ENCODE measurements around the gene IL1RAPL2. TPM values are rescaled to one million over a fixed set of nuclear protein-coding genes. Genes with fewer than 3 reads are reported as not detected.

IL1RAPL2 gene
- total and polyA plus RNA-seq, 2 donors (not counting 3 experiments of a cell fraction or from before 2014, with no cell fraction given) = not detected

GRCh38 chrX:105618393-105619101 is 1052.5 kb downstream of the IL1RAPL2 start:
- H3K9ac ChIP-seq (replicated peaks; ENCODE audit: extremely low read depth, insufficient read depth, low read length) = no peak overlapping the region
- no TSS peak for BruUV-seq (replicated peaks)
- H3K4me1 ChIP-seq (ENCODE audit: control insufficient read depth, extremely low read depth, insufficient read depth, low read length) = no peaks in the 10 kb centered on the region
- CTCF ChIA-PET = no interaction called here
- no peak overlapping the region for H2AFZ ChIP-seq (ENCODE audit: low read depth, low read length)
- no peaks in the 10 kb centered on the region for H3K27me3 ChIP-seq (ENCODE audit: control insufficient read depth in 2 of 2, insufficient read depth in 2 of 2, low read length in 2 of 2)
- no peaks in the 10 kb centered on the region for H4K20me1 ChIP-seq (replicated peaks; ENCODE audit: control insufficient read depth, extremely low read depth, insufficient read depth, low read length)
- H3K4me3 ChIP-seq (replicated peaks in 1 of 3; ENCODE audit: insufficient read depth in 1 of 3, low read depth in 1 of 3, low read length in 3 of 3) = no peak overlapping the region
- no peaks in the 10 kb centered on the region for H3K9me3 ChIP-seq (replicated peaks; ENCODE audit: control insufficient read depth, insufficient read depth, low read length)
- dilution Hi-C loops (cut with MboI; ENCODE audit: extremely low pct_ligation_motif_present, low sequenced_read_pairs) (no loop called here), intact Hi-C loops (cut with micrococcal nuclease) (no loop called here)
- no peak for DNase-seq (ENCODE audit: low read depth, low spot score)
- no peaks in the 10 kb centered on the region for H3K36me3 ChIP-seq (ENCODE audit: control insufficient read depth in 2 of 2, extremely low read depth in 1 of 2, insufficient read depth in 2 of 2, low read length in 2 of 2)
- H3K4me2 ChIP-seq (ENCODE audit: insufficient read depth, low read length) = no peak overlapping the region
- no peaks in the 10 kb centered on the region for H3K9me1 ChIP-seq (replicated peaks; ENCODE audit: control insufficient read depth, extremely low read depth, insufficient read depth, low read length)
- FAIRE-seq = no peak
- no peak overlapping the region for H3K27ac ChIP-seq (ENCODE audit: insufficient read depth, low read depth, low read length)
- no peaks in the 10 kb centered on the region for H3K79me2 ChIP-seq (ENCODE audit: control insufficient read depth, insufficient read depth, low read length)
- TF ChIP-seq CTCF (IDR thresholded peaks at IDR 0.05; ENCODE audit: extremely low read depth in 1 of 2, insufficient read depth in 1 of 2, low read depth in 1 of 2, low read length in 2 of 2) (no peak), POLR2AphosphoS5 (IDR thresholded peaks at IDR 0.05; ENCODE audit: insufficient read depth, low read depth, low read length) (no peak)
- POLR2A ChIA-PET = no interaction called here

GRCh38 chrX:105634180-105634579 is 1068.2 kb downstream of the IL1RAPL2 start:
- no peak for TF ChIP-seq CTCF (IDR thresholded peaks at IDR 0.05; ENCODE audit: extremely low read depth in 1 of 2, insufficient read depth in 1 of 2, low read depth in 1 of 2, low read length in 2 of 2)
- TF ChIP-seq FOS (IDR thresholded peaks at IDR 0.05; ENCODE audit: borderline replicate concordance, insufficient read depth, low read length) = no peak
- no peak for TF ChIP-seq MAX (IDR thresholded peaks at IDR 0.05; ENCODE audit: insufficient read depth, insufficient read length)
- TF ChIP-seq EZH2 (IDR thresholded peaks at IDR 0.05; ENCODE audit: borderline replicate concordance, low read depth, low read length, severe bottlenecking) = no peak
- TF ChIP-seq MYC (IDR thresholded peaks at IDR 0.05; ENCODE audit: low read depth, low read length) = no peak
- TF ChIP-seq POLR2A (IDR thresholded peaks at IDR 0.05; ENCODE audit: low read depth, low read length) = no peak
- TF ChIP-seq POLR2AphosphoS5 (IDR thresholded peaks at IDR 0.05; ENCODE audit: insufficient read depth, low read depth, low read length) = no peak
- TF ChIP-seq GATA2 (IDR thresholded peaks at IDR 0.05; ENCODE audit: insufficient read depth, insufficient read length, low read depth, low read length) = no peak
- TF ChIP-seq JUN (IDR thresholded peaks at IDR 0.05; ENCODE audit: borderline replicate concordance, insufficient read depth, insufficient read length, low read depth) = no peak
- Histone ChIP-seq H3K27me3 (ENCODE audit: control insufficient read depth in 2 of 2, insufficient read depth in 2 of 2, low read length in 2 of 2) (no peaks in the 10 kb centered on the region), H3K9me1 (replicated peaks; ENCODE audit: control insufficient read depth, extremely low read depth, insufficient read depth, low read length) (no peaks in the 10 kb centered on the region), H3K36me3 (ENCODE audit: control insufficient read depth in 2 of 2, extremely low read depth in 1 of 2, insufficient read depth in 2 of 2, low read length in 2 of 2) (no peaks in the 10 kb centered on the region), H3K79me2 (ENCODE audit: control insufficient read depth, insufficient read depth, low read length) (no peaks in the 10 kb centered on the region), H3K4me1 (ENCODE audit: control insufficient read depth, extremely low read depth, insufficient read depth, low read length) (no peaks in the 10 kb centered on the region), H3K9ac (replicated peaks; ENCODE audit: extremely low read depth, insufficient read depth, low read length) (no peak overlapping the region), H3K4me2 (ENCODE audit: insufficient read depth, low read length) (no peak overlapping the region), H4K20me1 (replicated peaks; ENCODE audit: control insufficient read depth, extremely low read depth, insufficient read depth, low read length) (no peaks in the 10 kb centered on the region), H2AFZ (ENCODE audit: low read depth, low read length) (no peak overlapping the region), H3K4me3 (replicated peaks in 1 of 3; ENCODE audit: insufficient read depth in 1 of 3, low read depth in 1 of 3, low read length in 3 of 3) (no peak overlapping the region), H3K9me3 (replicated peaks; ENCODE audit: control insufficient read depth, insufficient read depth, low read length) (no peaks in the 10 kb centered on the region), H3K27ac (ENCODE audit: insufficient read depth, low read depth, low read length) (no peak overlapping the region)
- BruUV-seq (replicated peaks) = no TSS peak
- DNase-seq (ENCODE audit: low read depth, low spot score) (no peak), FAIRE-seq (no peak)
- ChIA-PET POLR2A (no interaction called here), CTCF (no interaction called here)
- intact Hi-C loops (cut with micrococcal nuclease) = no loop called here
- dilution Hi-C loops (cut with MboI; ENCODE audit: extremely low pct_ligation_motif_present, low sequenced_read_pairs) = no loop called here
